Progenitor cell of endocrine pancreas (in vitro differentiated cells): Measurements from ENCODE around the gene SAMD4A. TPM values are rescaled to one million over a fixed set of nuclear protein-coding genes. Genes with fewer than 3 reads are reported as not detected.

Experiments
- DNase-seq: peaks from one replicate; pipeline ENCODE4 v3.0.0; 2021; ENCODE audit warnings: low spot score; ENCODE audit not compliant: unreplicated experiment
- H3K27ac Mint-ChIP-seq: 2 replicates; pipeline ENCODE4 v1.8.0; 2021; ENCODE audit warnings: mild to moderate bottlenecking, moderate library complexity, mixed read lengths
- H3K27me3 Mint-ChIP-seq: 2 replicates; pipeline ENCODE4 v1.8.0; 2021; ENCODE audit warnings: mixed read lengths
- H3K36me3 Mint-ChIP-seq: 2 replicates; pipeline ENCODE4 v1.8.0; 2022; ENCODE audit warnings: mixed read lengths; ENCODE audit not compliant: insufficient read depth
- H3K4me1 Mint-ChIP-seq: 2 replicates; pipeline ENCODE4 v1.8.0; 2021; ENCODE audit warnings: low read depth, mixed read lengths
- H3K4me3 Mint-ChIP-seq: 2 replicates; pipeline ENCODE4 v1.8.0; 2021; ENCODE audit warnings: low read depth, mild to moderate bottlenecking, moderate library complexity, mixed read lengths
- H3K9me3 Mint-ChIP-seq: 2 replicates; pipeline ENCODE4 v1.8.0; 2021; ENCODE audit warnings: low read depth, mixed read lengths
- total RNA-seq: library from RNA; stranded (reverse); gene quantifications from 2 replicates; pipeline ENCODE4 v1.2.1, GENCODE V29; 2021
- TF ChIP-seq, protein P1 (sequence below): fragments of 200-600 bp; sonication (generic); IDR thresholded peaks from one replicate; pipeline ENCODE4 v1.5.0; 2021; ENCODE audit warnings: antibody characterized with exemption, mild to moderate bottlenecking; ENCODE audit not compliant: unreplicated experiment

SAMD4A gene
- total RNA-seq, 1 donor from 2014 or later = 9.1 TPM

GRCh38 chr14:54734966-54735365 is 168.0 kb downstream of the SAMD4A start:
- Mint-ChIP-seq H3K4me1 (peaks cover 4% of the 10 kb centered on the region), H3K27me3 (no peaks in the 10 kb centered on the region), H3K9me3 (no peaks in the 10 kb centered on the region), H3K27ac (no peak overlapping the region), H3K4me3 (no peak overlapping the region), H3K36me3 (no peaks in the 10 kb centered on the region)
- TF ChIP-seq, protein P1, sequence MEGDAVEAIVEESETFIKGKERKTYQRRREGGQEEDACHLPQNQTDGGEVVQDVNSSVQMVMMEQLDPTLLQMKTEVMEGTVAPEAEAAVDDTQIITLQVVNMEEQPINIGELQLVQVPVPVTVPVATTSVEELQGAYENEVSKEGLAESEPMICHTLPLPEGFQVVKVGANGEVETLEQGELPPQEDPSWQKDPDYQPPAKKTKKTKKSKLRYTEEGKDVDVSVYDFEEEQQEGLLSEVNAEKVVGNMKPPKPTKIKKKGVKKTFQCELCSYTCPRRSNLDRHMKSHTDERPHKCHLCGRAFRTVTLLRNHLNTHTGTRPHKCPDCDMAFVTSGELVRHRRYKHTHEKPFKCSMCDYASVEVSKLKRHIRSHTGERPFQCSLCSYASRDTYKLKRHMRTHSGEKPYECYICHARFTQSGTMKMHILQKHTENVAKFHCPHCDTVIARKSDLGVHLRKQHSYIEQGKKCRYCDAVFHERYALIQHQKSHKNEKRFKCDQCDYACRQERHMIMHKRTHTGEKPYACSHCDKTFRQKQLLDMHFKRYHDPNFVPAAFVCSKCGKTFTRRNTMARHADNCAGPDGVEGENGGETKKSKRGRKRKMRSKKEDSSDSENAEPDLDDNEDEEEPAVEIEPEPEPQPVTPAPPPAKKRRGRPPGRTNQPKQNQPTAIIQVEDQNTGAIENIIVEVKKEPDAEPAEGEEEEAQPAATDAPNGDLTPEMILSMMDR = no peak
- DNase-seq = no peak

DNA sequence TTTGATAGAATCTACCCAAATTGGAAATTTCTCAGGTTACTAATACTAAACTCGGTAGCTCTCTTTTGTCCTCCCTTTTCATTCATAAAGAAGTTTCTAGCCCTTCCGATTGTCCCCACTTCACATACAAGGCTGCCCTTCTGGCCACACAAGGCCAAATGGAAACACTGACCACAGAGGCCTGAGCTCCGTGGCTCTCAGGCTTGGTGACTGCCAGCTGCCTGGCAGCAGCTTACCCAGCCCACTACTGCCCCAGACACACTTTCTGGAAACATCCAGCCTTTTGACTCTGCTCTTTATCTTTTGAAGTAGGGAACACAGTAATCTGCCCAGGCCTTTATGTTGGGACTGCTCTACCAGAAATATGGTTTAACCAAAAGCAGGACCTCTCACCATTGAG is 168.5 kb downstream of the SAMD4A start:
- H3K4me3 Mint-ChIP-seq = no peak overlapping the region
- H3K9me3 Mint-ChIP-seq = no peaks in the 10 kb centered on the region
- H3K4me1 Mint-ChIP-seq = peaks cover 2% of the 10 kb centered on the region
- H3K27ac Mint-ChIP-seq = no peak overlapping the region
- no peaks in the 10 kb centered on the region for H3K36me3 Mint-ChIP-seq
- TF ChIP-seq, protein P1 = no peak
- no peak for DNase-seq
- H3K27me3 Mint-ChIP-seq = no peaks in the 10 kb centered on the region

DNA sequence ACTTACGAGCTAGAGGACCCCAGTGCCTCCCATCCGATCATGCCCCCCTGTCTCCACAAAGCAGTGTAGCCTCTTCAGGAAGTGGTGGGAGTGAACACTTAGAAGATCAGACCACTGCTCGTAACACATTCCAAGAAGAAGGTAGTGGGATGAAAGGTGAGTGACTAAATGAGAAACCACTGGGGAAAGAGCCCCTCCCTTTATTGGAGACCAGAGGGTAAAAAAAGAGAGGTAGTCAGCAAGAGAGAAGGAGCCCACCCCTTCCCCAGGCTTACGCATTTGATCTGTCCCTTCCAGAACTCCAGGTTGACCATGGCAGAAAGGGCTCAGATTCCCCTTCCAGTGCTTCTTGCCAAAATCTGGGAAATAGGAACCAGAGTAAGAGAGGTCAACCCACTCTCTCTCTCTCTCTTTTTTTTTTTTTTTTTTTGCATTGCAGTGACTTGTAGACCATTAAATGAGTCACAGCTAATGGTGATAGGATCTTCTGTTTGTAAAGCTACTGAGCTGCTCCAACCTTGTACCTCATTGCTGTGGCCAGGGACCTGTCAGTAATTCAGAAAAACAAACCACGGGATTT is 170.3 kb downstream of the SAMD4A start:
- no peak overlapping the region for H3K27ac Mint-ChIP-seq
- no peaks in the 10 kb centered on the region for H3K9me3 Mint-ChIP-seq
- no peaks in the 10 kb centered on the region for H3K27me3 Mint-ChIP-seq
- TF ChIP-seq, protein P1 = no peak
- H3K4me1 Mint-ChIP-seq = no peaks in the 10 kb centered on the region
- no peak for DNase-seq
- H3K4me3 Mint-ChIP-seq = no peak overlapping the region
- no peaks in the 10 kb centered on the region for H3K36me3 Mint-ChIP-seq

- H3K27ac Mint-ChIP-seq = no peak overlapping the region
- no peaks in the 10 kb centered on the region for H3K36me3 Mint-ChIP-seq
- no peak overlapping the region for H3K4me3 Mint-ChIP-seq
- no peaks in the 10 kb centered on the region for H3K4me1 Mint-ChIP-seq
- no peak for DNase-seq
- no peaks in the 10 kb centered on the region for H3K9me3 Mint-ChIP-seq
- TF ChIP-seq, protein P1 = no peak
- no peaks in the 10 kb centered on the region for H3K27me3 Mint-ChIP-seq
Observed at GRCh38 chr14:54738009-54738408, 171.1 kb downstream of the SAMD4A start.

GRCh38 chr14:54739514-54739913 is 172.6 kb downstream of the SAMD4A start:
- DNase-seq = no peak
- Mint-ChIP-seq H3K4me3 (no peak overlapping the region), H3K4me1 (no peaks in the 10 kb centered on the region), H3K9me3 (no peaks in the 10 kb centered on the region), H3K36me3 (no peaks in the 10 kb centered on the region), H3K27ac (no peak overlapping the region), H3K27me3 (no peaks in the 10 kb centered on the region)
- TF ChIP-seq, protein P1 = no peak
